HAP-1 (cell line): ENCODE data around the gene FOCAD.
A peak's percentile ranks its signal among the peaks of the same experiment; 100 is the strongest.

Experiments used
- DNase-seq, 2 experiments: peaks; one replicate each; pipeline ENCODE4 v3.0.0-alpha.2; 2016 to 2020; ENCODE audit warnings: low spot score in 2 of 2
- H3K27me3 ChIP-seq: fragments of 250-450 bp; sonication (Bioruptor Pico); 2 replicates; pipeline ENCODE4 v1.5.1; 2020; ENCODE audit warnings: low read depth, mild to moderate bottlenecking, moderate library complexity
- H3K36me3 ChIP-seq: fragments of 250-450 bp; sonication (Bioruptor Pico); replicated peaks from 2 replicates; pipeline ENCODE4 v1.5.1; 2020; ENCODE audit warnings: mild to moderate bottlenecking
- H3K4me1 ChIP-seq: fragments of 250-450 bp; sonication (Bioruptor Pico); 2 replicates; pipeline ENCODE4 v1.5.1; 2020; ENCODE audit warnings: mild to moderate bottlenecking
- H3K4me3 ChIP-seq: fragments of 250-450 bp; sonication (Bioruptor Pico); 2 replicates; pipeline ENCODE4 v1.5.1; 2020; ENCODE audit warnings: mild to moderate bottlenecking, moderate library complexity
- H3K9me3 ChIP-seq: fragments of 250-450 bp; sonication (Bioruptor Pico); 2 replicates; pipeline ENCODE4 v1.5.1; 2020; ENCODE audit warnings: mild to moderate bottlenecking, moderate library complexity
- in situ Hi-C: fragments of 300-500 bp; cut with MboI; formaldehyde crosslinking; loops from 3 replicates; pipeline ENCODE4 v1.14.3; 2020; ENCODE audit warnings: low sequenced_read_pairs, inconsistent platforms, mixed read lengths

FOCAD gene

DNA sequence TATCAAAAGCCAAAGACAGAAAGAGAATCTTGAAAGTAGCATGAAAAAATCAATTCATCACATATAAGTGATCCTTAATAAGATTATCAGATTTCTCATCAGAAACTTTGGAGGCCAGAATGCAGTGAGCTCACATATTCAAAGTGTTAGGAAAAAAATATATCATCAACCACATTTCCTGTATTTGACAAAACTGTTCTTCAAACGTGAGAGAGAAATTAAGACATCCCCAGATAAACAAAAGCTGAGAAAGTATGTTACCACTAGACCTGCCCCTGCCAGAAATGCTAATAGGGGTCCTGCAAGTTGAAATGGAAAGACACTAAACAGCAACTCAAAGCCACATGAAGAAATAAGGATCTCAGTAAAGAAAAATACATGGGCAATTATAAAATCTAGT lies 317.5 kb downstream of the FOCAD start:
- DNase-seq = no peak

DNA sequence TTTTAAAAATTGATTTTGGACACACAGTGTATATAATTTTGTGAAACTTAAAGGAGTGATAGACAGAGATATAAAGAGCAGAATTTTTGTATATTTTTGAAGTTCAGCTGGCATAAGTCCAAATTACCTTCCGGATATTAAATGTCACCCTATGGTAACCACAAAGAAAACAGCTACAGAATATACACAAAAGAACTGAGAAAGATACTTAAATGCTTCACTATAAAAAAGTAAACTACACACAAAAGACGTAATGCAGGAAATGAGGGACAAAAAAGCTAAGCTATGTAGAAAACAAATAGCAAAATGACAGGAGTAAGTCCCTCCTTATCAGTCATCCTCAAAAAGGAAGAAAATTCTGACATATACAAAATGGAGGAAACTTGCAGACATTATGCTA lies 318.0 kb downstream of the FOCAD start:
- no peaks in the 10 kb centered on the region for H3K4me1 ChIP-seq
- in situ Hi-C loops = no loop called here
- no peak for DNase-seq
- H3K36me3 ChIP-seq = no peaks in the 10 kb centered on the region
- no peak overlapping the region for H3K4me3 ChIP-seq
- no peaks in the 10 kb centered on the region for H3K27me3 ChIP-seq
- no peaks in the 10 kb centered on the region for H3K9me3 ChIP-seq

More for the DNA sequence above, 317.5 kb downstream of the FOCAD start:
- Histone ChIP-seq H3K4me3 (no peak overlapping the region), H3K4me1 (no peaks in the 10 kb centered on the region), H3K9me3 (no peaks in the 10 kb centered on the region), H3K27me3 (no peaks in the 10 kb centered on the region), H3K36me3 (no peaks in the 10 kb centered on the region)
- in situ Hi-C loops = no loop called here

DNA sequence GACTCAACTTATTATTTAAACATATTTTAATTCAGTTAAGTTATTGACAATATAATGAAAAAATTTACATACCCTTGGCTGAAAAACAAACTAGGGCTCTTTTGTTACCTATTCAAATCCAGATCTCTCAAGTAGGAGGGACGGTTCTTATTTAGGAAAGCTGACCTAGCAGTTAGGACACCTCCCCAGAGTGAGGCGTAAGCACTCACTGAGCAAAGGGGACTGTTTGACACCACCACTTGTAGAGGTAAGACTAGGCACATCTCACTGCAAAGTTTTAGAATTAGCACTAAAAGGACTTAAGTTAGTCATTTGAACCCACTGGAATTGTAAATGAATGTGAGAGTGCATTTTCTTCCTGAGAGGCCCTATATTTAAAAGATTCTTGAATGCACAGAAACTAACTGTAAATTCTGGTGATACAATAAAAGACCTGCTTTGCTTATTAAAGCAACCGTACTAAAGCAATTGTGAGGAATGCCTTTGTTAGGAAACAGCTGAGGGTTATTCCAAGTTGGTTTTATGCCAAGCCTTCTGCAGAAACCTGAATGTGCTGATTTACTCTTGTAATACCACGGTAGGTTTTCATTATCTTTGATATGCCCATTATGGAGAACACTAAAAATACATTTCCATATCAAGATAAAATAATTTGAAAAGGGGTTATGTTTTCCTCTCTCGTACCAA lies 331.2 kb downstream of the FOCAD start:
- no peaks in the 10 kb centered on the region for H3K36me3 ChIP-seq
- no peaks in the 10 kb centered on the region for H3K27me3 ChIP-seq
- in situ Hi-C loops = no loop called here
- peaks cover 20% of the 10 kb centered on the region for H3K4me1 ChIP-seq
- H3K9me3 ChIP-seq = no peaks in the 10 kb centered on the region
- no peak overlapping the region for H3K4me3 ChIP-seq
- peak; percentile 60 to 82 for DNase-seq

DNA sequence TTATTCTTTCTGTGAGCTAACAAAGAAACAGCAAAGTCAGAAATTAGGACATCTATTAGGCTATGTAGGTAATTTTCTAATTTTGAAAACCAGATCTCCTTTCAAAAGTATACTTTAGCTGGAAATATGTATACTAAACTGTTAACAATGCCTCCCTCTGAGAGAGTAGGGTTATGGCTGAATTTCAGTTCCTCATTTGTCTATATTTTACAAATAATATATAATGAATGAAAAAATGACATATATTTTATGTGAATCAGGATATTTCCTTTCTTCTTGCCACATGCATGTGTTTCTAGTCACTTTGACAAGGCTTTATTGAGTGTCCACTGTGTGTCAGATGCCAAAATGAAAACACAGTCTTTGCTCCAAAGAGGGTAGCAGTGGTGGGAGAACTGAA lies 331.9 kb downstream of the FOCAD start:
- Histone ChIP-seq H3K4me1 (peaks cover 20% of the 10 kb centered on the region), H3K27me3 (no peaks in the 10 kb centered on the region), H3K4me3 (no peak overlapping the region), H3K9me3 (no peaks in the 10 kb centered on the region), H3K36me3 (no peaks in the 10 kb centered on the region)
- DNase-seq = no peak
- in situ Hi-C loops = no loop called here

DNA sequence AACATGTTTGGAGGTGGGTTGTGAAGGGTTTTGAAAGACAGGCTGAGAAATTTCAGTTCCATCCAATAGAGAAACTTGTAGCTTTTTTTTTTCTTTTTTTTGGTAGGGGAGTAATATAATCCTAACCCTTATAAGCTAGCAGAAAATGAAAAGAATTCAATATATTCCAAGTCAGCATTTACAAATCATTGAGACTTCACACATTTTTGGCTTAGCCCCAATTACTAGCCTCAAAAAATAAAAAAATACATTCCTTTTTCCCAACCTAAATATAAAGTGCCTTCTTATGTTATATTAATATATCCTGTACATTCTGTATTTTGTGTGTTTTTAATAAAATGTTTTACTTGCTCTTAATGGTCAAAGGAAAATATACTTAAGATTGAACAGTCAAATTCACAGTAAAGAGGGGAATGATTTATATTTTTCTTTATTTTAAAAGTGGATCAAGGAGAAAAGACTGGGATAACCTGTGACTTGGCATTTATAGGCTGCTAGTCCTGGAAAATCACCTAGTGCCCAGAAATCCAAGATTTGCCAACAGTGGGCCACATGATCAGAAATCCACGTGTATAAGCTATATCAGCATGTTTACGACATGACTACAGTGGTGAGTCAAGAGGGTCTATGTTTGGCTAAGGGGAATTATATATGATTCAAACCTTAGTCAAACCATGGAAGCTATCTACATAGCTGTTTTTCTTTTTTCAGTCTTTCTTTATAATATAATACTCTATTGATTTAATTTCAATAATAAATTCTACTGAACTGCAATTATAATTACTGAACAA lies 332.8 kb downstream of the FOCAD start:
- in situ Hi-C loops = no loop called here
- no peaks in the 10 kb centered on the region for H3K36me3 ChIP-seq
- no peak overlapping the region for H3K4me3 ChIP-seq
- H3K4me1 ChIP-seq = peaks cover 20% of the 10 kb centered on the region
- no peaks in the 10 kb centered on the region for H3K9me3 ChIP-seq
- no peak for DNase-seq
- no peaks in the 10 kb centered on the region for H3K27me3 ChIP-seq

DNA sequence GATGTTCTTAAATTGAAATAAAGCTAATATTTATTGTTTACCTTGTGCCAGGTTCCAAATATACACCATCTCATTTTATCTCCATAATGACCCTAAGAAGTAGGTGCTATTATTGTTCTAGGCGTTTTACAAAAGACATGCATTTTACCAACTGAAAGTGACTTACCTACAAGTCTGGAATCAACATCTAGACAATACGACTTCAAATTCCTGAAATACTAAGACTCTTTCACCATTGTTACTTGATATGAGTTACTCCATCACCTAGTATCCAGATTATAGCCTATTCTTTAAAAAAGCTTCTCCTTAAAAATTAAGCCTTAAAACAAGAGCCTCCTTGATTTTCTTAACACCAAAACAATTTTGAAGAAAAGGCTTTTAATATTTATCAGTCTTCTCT lies 334.1 kb downstream of the FOCAD start:
- H3K4me3 ChIP-seq = no peak overlapping the region
- in situ Hi-C loops = no loop called here

DNA sequence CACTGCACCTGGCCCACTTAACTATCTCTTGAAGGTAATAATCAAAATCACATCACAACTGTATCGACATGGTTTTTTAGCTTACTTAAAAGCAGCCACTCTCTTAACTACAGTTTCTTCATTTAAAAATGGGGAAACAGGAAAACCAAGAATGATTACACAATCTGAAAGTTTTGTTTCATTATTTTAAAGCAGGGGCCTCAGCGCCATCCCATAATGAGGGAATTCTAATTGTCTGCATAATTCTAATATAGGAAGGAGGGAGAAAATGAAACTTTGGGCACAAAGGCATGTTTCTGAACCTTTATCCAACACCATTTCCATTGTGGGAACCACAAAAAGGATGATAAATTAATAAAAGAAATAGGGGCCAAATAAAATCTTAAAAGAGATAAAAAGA lies 339.8 kb downstream of the FOCAD start:
- Histone ChIP-seq H3K4me1 (peaks cover 2% of the 10 kb centered on the region), H3K9me3 (no peaks in the 10 kb centered on the region), H3K4me3 (no peak overlapping the region), H3K27me3 (peaks cover 6% of the 10 kb centered on the region; the same call in 1 of the 2 replicates), H3K36me3 (no peaks in the 10 kb centered on the region)
- in situ Hi-C loops = no loop called here
- no peak for DNase-seq

More for the DNA sequence above, 334.1 kb downstream of the FOCAD start:
- Histone ChIP-seq H3K27me3 (no peaks in the 10 kb centered on the region), H3K4me1 (peaks cover 20% of the 10 kb centered on the region), H3K36me3 (no peaks in the 10 kb centered on the region), H3K9me3 (no peaks in the 10 kb centered on the region)
- DNase-seq = no peak

DNA sequence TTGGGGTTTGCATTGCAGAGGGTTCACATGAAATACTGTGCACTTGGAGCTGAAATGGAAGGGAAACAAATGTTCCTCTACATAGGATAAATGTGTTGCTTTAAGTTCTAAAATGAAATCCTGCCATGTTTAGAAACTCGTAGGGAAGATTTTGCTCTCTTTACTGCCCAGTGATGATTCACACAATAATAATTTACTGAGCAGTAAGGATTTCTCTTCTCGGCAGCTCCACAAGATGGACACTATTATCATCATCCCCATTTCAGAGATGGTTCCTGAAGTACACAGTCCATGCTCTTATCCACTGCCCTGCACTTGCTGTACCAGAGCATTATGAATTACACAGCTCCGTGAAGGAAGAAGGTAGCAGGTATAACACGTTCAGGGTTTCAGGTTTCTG lies 343.2 kb downstream of the FOCAD start:
- H3K27me3 ChIP-seq = peaks cover 6% of the 10 kb centered on the region; the same call in 1 of the 2 replicates
- no peak overlapping the region for H3K4me3 ChIP-seq
- in situ Hi-C loops = no loop called here
- peaks cover 4% of the 10 kb centered on the region for H3K4me1 ChIP-seq
- DNase-seq = no peak
- no peaks in the 10 kb centered on the region for H3K36me3 ChIP-seq
- no peaks in the 10 kb centered on the region for H3K9me3 ChIP-seq

DNA sequence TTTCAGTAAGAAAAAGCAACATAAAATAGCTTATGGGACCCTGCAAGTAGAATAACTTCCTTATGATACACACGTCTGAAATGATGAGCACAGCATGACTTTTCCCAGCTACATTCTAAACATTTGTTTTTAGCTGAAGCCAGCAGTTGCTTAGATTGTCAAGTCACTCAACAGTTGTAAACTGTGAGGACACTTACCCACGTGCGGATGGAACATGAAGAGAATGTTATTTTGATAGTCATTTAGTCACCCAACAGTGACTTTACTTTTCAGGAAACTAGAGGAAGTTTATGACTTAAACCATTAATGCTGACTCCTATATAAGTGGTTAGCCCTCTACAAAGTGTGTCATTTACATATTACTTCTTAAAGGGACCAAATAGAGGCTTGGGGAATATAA lies 344.4 kb downstream of the FOCAD start:
- Histone ChIP-seq H3K4me1 (peaks cover 4% of the 10 kb centered on the region), H3K36me3 (no peaks in the 10 kb centered on the region), H3K9me3 (no peaks in the 10 kb centered on the region), H3K4me3 (no peak overlapping the region), H3K27me3 (peaks cover 6% of the 10 kb centered on the region; the same call in 1 of the 2 replicates)
- in situ Hi-C loops = no loop called here
- DNase-seq = no peak

DNA sequence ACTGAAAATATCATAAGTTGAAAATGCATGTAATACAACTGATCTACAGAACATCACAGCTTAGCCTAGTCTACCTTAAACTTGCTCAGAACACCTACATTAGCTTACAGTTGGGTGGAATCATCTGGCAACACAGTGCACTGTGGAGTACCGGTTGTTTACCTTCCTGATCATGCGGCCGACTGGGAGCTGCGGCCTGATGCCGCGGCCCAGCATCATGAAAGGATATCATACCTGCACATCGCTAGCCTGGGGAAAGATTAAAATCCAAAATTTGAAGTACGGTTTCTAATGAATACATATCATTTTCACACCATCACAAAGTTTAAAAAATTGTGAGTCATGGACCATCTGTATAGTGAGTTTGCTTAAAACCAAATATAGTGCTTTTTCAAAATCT lies 345.6 kb downstream of the FOCAD start:
- no peak overlapping the region for H3K4me3 ChIP-seq
- DNase-seq = no peak
- in situ Hi-C loops = no loop called here
- no peaks in the 10 kb centered on the region for H3K9me3 ChIP-seq
- H3K36me3 ChIP-seq = no peaks in the 10 kb centered on the region
- H3K27me3 ChIP-seq = peaks cover 6% of the 10 kb centered on the region; the same call in 1 of the 2 replicates
- H3K4me1 ChIP-seq = peaks cover 4% of the 10 kb centered on the region

DNA sequence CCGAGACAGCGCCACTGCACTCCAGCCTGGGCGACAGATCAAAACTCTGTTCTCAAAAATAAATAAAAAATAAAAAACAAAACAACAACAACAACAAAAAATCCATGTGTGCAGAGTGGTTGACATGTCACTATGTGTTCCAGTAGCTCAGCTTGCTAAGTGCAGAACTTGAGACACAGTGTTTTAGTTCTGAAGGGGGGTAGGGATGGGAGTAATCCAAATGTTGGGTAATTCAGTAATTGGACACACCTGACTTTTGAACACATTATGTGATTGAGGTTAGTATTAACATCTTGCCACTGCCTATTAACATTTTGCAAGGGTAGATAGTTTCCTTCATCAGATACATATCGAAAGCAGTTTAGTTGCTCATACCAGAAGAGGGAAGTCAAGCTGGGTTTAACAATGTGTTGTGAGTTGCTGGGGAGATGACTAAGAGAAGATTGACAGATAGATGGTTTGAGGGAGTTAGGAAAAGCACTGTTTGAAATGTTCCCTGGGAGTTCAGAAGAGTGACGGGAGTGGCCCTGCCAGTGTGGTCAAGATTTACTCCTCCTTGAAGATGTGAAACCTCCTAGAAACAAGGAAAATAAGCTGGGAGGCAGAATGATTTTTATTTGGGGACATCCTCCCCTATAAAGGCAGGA lies 346.5 kb downstream of the FOCAD start:
- H3K4me3 ChIP-seq = no peak overlapping the region
- no peaks in the 10 kb centered on the region for H3K9me3 ChIP-seq
- DNase-seq = no peak
- peaks cover 4% of the 10 kb centered on the region for H3K4me1 ChIP-seq
- H3K27me3 ChIP-seq = peaks cover 6% of the 10 kb centered on the region; the same call in 1 of the 2 replicates
- no peaks in the 10 kb centered on the region for H3K36me3 ChIP-seq
- in situ Hi-C loops = no loop called here

DNA sequence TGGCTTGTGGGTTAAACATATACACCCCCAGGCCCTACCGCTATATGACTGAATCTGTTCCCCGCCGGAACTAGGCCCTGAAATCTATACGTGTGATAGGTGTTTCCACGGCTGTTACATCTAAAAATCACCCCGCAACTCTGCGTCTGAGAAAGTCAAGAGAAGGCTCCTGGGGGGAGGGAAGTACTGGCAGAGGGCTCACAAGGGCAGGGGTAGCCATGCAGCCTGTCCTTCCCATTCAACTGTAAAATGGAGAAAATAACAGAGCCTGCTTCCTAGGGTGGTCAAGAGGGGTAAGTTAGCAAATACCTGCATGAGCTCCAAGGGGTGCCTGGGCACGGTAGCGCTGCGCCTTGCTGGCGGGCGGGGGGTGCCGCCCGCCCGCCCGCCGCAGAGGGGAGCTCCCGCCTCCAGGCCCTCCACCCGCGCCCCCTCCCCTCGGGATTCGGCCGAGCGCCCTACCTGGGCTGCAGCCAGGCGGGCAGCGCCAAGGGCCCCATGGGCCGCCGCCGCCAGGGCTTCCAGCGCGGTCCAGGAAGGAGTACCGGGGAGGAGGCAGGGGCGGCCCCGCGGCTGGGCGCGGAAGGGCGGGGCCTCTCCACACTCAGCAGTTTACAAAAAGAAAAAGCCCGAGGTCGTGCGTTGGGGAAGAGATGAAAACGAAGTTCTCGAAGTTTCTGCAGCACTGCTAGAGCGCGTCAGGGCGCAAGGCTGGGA lies 347.2 kb downstream of the FOCAD start, which contains the start of gene HACD4:
Gene HACD4 (minus strand): TSS at position 550 of the 717 bp plus-strand sequence. CDS start 50 bp downstream, at position 500.
- in situ Hi-C loops = no loop called here
- H3K4me3 ChIP-seq = peak within 1 kb of the TSS; percentile 5; the same call in 1 of the 2 replicates
- H3K36me3 ChIP-seq = no peaks in the 10 kb centered on the region
- no peaks in the 10 kb centered on the region for H3K9me3 ChIP-seq
- DNase-seq = peak in 1 of 2 experiments; percentile 52
- H3K4me1 ChIP-seq = peaks cover 4% of the 10 kb centered on the region
- peaks cover under 1% of the 10 kb centered on the region; the same call in 1 of the 2 replicates for H3K27me3 ChIP-seq

DNA sequence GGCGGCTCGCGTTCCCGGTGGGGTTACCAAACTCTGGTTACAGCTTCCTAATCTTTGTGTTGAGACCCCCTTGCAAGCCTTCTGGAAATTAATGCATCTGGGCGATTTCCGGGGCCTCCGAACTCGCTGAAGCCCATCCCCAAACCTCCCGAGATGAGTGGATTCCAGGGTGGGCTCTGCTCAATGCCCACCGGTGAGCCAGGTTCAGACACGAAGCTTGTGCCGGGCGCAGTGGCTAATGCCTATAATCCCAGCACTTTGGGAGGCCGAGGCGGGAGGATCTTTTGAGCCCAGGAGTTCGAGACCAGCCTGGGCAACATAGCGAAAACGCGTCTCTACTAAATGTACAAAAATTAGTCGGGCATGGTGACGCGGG lies 347.7 kb downstream of the FOCAD start:
- Histone ChIP-seq H3K4me1 (peaks cover 4% of the 10 kb centered on the region; the same call in 1 of the 2 replicates), H3K36me3 (no peaks in the 10 kb centered on the region), H3K9me3 (no peaks in the 10 kb centered on the region), H3K27me3 (no peaks in the 10 kb centered on the region), H3K4me3 (peak overlapping the region; percentile 5; the same call in 1 of the 2 replicates)
- in situ Hi-C loops = no loop called here
- no peak for DNase-seq
